DOHH2 (cell line): ENCODE measurements around the gene TBCE.

Experiments
- EZH2phosphoT487 ChIP-seq: fragments of 200-600 bp; sonication (generic); IDR thresholded peaks from 2 replicates; pipeline ENCODE4 v1.6.1; 2017; ENCODE audit warnings: borderline replicate concordance, mild to moderate bottlenecking, antibody characterized with exemption, low read length, moderate library complexity, mixed read lengths
- TF ChIP-seq, protein P1 (sequence below): fragments of 200-600 bp; sonication (generic); IDR thresholded peaks from one replicate; pipeline ENCODE4 v1.5.1; 2014; ENCODE audit warnings: antibody characterized with exemption, mild to moderate bottlenecking, low read depth, low read length; ENCODE audit not compliant: poor library complexity, severe bottlenecking

- TF ChIP-seq, protein P1, sequence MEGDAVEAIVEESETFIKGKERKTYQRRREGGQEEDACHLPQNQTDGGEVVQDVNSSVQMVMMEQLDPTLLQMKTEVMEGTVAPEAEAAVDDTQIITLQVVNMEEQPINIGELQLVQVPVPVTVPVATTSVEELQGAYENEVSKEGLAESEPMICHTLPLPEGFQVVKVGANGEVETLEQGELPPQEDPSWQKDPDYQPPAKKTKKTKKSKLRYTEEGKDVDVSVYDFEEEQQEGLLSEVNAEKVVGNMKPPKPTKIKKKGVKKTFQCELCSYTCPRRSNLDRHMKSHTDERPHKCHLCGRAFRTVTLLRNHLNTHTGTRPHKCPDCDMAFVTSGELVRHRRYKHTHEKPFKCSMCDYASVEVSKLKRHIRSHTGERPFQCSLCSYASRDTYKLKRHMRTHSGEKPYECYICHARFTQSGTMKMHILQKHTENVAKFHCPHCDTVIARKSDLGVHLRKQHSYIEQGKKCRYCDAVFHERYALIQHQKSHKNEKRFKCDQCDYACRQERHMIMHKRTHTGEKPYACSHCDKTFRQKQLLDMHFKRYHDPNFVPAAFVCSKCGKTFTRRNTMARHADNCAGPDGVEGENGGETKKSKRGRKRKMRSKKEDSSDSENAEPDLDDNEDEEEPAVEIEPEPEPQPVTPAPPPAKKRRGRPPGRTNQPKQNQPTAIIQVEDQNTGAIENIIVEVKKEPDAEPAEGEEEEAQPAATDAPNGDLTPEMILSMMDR: no peak
- TF ChIP-seq EZH2phosphoT487: no peak
Measured at GRCh38 chr1:235486321-235486720, 119.1 kb downstream of the TBCE start.
